ENCODE measurements around the gene FAT1.

- TF ChIP-seq, protein P1, sequence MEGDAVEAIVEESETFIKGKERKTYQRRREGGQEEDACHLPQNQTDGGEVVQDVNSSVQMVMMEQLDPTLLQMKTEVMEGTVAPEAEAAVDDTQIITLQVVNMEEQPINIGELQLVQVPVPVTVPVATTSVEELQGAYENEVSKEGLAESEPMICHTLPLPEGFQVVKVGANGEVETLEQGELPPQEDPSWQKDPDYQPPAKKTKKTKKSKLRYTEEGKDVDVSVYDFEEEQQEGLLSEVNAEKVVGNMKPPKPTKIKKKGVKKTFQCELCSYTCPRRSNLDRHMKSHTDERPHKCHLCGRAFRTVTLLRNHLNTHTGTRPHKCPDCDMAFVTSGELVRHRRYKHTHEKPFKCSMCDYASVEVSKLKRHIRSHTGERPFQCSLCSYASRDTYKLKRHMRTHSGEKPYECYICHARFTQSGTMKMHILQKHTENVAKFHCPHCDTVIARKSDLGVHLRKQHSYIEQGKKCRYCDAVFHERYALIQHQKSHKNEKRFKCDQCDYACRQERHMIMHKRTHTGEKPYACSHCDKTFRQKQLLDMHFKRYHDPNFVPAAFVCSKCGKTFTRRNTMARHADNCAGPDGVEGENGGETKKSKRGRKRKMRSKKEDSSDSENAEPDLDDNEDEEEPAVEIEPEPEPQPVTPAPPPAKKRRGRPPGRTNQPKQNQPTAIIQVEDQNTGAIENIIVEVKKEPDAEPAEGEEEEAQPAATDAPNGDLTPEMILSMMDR (IDR thresholded peaks at IDR 0.05; ENCODE audit: low read length): no peak
- TF ChIP-seq EZH2 (optimal IDR thresholded peaks at IDR 0.05; ENCODE audit: low read depth, low read length): no peak
- TF ChIP-seq EZH2phosphoT487 (IDR thresholded peaks at IDR 0.05; ENCODE audit: low read length): no peak
Observed at GRCh38 chr4:186737427-186737826, 13.8 kb upstream of the FAT1 start.
